ENCODE results near the gene ZBTB38.

DNA sequence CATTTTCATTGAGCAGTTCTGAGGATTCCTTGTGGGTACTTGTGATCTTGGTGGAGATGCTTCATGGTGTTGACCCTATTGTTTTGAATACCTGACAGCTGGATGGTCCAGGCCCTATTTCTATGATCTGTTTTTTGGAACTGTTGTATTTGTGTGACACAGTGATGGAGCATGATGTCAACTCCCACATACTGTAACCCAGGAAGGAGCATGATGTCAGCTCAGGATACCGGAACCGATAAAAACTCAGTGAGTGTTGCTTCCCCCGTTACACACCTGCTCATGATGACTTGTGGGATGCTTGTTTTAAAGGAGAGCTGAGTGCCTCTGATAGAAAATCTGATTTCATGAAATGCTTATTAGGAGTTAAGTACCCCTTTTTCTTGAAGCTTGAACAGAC lies 45.1 kb downstream of the ZBTB38 start:
- TF ChIP-seq, protein P1, sequence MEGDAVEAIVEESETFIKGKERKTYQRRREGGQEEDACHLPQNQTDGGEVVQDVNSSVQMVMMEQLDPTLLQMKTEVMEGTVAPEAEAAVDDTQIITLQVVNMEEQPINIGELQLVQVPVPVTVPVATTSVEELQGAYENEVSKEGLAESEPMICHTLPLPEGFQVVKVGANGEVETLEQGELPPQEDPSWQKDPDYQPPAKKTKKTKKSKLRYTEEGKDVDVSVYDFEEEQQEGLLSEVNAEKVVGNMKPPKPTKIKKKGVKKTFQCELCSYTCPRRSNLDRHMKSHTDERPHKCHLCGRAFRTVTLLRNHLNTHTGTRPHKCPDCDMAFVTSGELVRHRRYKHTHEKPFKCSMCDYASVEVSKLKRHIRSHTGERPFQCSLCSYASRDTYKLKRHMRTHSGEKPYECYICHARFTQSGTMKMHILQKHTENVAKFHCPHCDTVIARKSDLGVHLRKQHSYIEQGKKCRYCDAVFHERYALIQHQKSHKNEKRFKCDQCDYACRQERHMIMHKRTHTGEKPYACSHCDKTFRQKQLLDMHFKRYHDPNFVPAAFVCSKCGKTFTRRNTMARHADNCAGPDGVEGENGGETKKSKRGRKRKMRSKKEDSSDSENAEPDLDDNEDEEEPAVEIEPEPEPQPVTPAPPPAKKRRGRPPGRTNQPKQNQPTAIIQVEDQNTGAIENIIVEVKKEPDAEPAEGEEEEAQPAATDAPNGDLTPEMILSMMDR (IDR thresholded peaks at IDR 0.05): no peak
- TF ChIP-seq POLR2A (IDR thresholded peaks at IDR 0.05) (no peak), POLR2AphosphoS5 (IDR thresholded peaks at IDR 0.05) (no peak)
